GM18861 (cell line): ENCODE results near the gene LPIN1.
A peak's percentile ranks its signal among the peaks of the same experiment; 100 is the strongest.

Experiments used
- ATAC-seq: cut with Tn5 transposase; IDR thresholded peaks from one replicate; pipeline ENCODE4 v1.9.1; 2021; ENCODE audit not compliant: unreplicated experiment

The LPIN1 gene

DNA sequence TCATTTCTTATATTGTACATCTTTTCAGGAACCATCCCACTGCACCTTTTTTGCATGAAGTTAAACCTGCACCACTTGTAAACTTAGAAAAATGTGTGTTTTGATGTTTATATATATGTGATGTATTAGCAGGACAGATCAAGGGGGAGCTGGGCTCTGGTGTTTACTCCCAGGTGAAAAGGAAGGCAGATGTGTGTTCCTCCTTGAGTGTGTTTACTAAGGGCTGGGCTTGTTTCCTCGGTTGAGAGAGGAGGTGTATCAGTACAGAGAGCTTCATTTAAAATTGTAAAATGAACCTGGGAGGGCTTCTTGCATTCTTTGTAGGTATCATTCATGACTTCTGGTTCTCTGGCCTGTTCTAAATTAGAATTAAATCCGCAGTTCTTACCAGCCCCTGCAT, 14.8 kb downstream of the LPIN1 start:
- ATAC-seq: no peak

DNA sequence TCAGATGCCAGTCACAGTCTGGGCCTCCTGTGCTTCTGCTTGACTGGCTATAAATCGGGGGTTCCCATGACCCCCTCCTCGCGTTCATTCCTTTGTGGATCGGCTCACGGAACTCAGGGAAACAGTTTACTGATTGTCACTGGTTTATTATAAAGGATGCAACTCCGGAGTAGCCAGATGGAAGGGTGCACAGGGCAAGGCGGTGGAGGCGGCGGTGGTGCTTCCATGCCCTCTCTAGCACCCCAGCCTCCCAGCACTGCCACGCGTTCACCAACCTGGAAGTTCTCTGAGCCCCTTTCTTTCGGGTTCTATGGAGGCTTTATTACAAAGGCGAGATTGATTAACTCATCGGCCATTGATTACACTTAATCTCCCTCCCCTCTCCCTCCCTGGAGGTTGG, 15.6 kb downstream of the LPIN1 start:
- ATAC-seq: no peak

GRCh38 chr2:11762799-11763461, 16.5 kb downstream of the LPIN1 start:
- ATAC-seq: no peak

DNA sequence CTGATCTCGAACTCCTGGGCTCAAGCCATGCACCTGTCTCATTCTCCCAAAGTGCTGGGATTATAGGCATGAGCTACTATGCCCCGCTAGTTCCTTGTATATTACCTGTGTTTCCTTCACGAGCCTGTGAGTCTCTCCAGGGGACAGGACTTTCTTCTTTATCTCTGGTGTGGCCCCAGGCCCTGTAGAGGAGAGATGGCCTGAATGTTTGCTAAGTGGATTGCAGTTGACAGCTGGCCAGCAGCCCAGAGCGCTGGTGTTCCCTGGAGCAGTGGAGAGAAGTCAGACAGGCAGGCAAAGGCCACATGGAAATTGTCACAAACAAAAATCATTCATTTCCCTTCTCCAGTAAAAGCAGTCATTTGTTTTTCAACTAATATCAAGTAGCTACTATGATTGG, 17.9 kb downstream of the LPIN1 start:
- no peak for ATAC-seq

GRCh38 chr2:11764920-11765319, 18.5 kb downstream of the LPIN1 start:
- ATAC-seq: no peak

GRCh38 chr2:11765501-11765900, 19.1 kb downstream of the LPIN1 start:
- ATAC-seq: no peak

- ATAC-seq: no peak
Measured at GRCh38 chr2:11766016-11766415, 19.6 kb downstream of the LPIN1 start.

DNA sequence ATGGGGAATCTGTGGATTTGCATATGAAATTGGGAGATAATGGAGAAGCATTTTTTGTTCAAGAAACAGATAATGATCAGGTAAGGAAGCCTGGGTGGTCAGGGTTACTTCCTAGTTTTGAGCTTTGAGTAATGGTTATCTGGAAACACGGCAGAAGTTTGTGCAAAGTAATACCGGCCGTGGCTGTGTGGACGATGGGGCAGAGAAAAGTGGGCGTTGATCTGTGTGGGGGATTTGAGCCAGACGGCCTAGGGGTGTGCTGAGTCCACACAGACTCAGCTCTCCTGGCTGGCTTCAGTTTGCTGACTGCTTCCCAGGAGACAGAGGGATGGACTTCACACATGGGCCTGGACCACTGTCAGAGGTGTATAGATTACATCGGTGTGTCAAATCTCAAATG, 21.3 kb downstream of the LPIN1 start:
- ATAC-seq: no peak

GRCh38 chr2:11768946-11769345, 22.5 kb downstream of the LPIN1 start:
- ATAC-seq: no peak

DNA sequence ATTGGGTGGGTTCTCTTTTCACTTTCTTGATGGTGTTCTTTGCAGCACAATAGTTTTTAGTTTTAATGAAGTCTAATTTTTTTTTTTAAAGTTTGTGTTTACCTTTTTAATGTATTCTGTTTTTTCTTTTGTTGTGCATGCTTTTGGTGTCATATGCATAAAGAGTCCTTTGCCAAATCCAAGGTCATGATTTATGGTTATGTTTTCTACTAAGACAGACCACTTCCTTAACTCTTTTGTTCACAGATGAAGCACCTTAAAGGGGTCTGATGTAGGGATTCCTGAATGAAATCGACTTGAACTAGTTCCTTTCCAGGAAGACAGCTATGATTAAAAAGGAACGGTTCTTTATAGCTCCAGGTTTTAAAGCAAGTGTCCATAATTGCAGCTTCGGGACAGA, 23.1 kb downstream of the LPIN1 start:
- no peak for ATAC-seq

DNA sequence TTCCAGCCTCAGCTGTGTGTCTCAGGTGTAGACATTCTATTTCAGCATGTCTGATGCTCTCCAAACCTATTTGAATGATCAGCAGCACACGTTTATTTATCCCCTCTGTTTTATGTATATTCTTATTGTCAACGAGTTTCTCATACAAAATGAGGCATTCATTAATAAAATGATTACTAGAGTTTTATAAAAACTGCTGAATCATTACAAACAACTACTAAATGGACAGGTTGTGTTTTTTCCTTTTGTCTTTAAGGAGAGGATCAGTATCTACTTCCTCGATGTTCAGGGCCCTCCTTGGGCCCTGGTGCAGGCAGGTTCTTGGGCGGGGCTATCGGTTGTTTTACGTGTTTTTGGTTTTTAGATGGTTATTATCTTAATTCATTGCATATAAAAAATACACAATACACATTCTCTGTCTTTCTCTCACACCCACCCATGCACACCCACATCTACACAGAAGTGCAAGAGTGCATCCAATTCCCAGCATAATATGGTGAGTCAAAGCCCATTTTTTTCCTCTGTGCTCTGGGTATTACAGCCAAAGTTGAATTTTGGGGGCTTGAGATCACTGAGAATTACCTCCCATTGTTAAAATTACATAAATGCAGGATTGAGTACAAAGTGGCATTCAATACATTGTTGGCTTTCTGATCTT, 24.2 kb downstream of the LPIN1 start:
- ATAC-seq: no peak

DNA sequence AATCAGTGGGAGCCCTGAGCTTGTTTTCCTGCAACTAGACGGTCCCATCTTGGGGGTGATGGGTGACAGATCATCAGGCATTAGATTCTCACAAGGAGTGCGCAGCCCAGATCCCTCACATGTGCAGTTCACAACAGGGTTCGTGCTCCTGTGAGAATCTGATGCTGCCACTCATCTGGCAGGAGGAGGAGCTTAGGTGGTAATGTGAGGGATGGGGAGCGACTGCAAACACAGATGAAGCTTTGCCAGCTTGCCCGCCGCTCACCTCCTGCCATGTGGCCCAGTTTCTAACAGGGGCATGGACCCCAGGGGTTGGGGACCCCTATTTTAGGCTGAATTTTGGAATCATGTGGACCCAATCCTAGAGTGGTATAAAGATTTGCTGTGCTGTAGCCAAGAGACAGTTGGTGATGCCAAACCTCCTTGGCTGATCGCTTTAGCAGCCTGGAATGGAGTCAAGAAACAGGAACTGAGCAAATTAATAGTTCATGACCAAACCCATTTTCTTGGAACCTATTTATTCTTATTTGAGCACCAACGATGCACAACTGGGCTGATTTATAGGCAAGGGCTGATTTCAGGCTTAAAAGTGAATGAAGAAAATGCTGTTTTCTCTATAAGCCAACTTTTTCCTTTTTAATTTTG, 25.7 kb downstream of the LPIN1 start:
- no peak for ATAC-seq

GRCh38 chr2:11773111-11773510, 26.7 kb downstream of the LPIN1 start:
- ATAC-seq: no peak

GRCh38 chr2:11773747-11774525, 27.5 kb downstream of the LPIN1 start:
- no peak for ATAC-seq

DNA sequence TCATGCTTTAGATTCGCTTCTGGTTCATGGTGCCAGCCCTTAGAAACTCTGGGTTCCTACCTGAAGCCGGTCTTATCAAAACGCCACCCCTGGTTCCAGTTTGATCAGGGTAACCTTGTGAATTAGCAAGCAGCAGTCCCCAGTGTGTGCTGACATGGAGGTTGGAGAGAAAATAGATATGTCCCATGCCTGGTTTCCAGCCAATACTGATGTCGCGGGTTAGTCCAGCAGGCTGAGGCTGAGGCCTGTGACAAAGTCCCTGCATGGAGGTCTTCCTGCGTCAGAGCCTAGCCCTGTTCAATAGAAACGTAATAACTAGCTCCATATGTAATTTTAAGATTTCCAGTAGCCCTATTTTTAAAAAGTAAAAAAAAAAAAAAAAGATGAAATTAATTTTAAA, 28.2 kb downstream of the LPIN1 start:
- ATAC-seq: no peak

- ATAC-seq: peak; percentile 89
Measured at GRCh38 chr2:11775384-11775783, 29.0 kb downstream of the LPIN1 start.

DNA sequence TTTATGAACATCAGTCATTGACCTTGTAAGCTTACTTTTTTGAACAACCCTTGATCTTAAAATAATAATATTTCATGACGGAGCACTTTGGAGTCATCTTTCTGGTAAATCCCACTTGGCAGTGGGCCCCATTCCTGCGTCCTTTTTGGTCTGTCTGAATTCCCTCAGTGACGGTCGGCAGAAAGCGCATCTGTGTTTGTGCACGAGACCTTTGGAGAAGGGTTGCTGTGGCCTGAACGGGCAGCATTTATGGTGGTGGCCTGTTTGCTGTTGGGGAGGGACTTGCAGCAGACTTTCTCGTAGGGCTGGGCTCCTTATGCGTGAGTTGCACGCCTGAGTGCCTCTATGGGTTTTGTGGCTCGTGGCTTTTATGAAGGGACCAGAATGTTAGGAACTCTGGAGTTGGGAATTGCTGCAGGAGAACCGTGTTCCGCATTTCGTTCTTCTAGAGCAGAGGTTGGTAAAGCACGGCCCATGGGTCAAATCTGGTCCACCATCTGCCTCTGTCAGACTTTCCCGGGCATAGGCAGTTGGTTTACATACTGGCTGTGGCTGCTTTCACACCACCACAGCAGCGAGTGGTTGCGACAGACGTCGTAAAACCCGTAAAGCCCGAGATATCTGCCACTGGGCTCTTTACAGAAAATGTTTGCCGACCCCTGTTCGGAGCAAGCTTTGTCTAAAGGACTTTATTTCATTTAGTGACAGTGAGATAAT, 30.8 kb downstream of the LPIN1 start:
- no peak for ATAC-seq

DNA sequence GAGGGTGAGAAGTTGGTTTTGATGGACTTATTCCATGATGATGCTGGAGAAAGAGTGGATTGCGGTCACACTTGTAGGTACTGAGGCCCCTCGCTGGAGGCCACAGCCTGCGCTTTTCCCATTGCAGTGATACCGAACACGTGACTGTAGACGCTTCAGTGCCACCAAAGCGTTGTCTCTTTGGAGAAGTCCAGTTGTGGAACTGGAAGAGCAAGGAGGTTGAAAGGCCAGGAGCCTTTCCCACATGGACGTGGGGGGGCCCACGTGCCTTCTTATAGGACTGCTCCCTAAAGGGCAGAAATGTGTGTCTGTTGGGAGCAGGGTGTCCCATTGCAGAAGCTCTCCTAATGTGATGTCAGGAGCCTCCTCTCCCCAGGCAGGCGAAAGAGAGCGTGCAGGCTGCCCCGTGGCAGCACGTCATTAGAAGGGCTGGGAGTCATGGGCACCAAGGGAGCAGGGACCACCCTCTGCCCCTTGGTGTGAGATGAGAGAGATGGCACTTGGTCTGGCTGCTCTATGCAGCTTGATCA, 31.5 kb downstream of the LPIN1 start:
- ATAC-seq: no peak

DNA sequence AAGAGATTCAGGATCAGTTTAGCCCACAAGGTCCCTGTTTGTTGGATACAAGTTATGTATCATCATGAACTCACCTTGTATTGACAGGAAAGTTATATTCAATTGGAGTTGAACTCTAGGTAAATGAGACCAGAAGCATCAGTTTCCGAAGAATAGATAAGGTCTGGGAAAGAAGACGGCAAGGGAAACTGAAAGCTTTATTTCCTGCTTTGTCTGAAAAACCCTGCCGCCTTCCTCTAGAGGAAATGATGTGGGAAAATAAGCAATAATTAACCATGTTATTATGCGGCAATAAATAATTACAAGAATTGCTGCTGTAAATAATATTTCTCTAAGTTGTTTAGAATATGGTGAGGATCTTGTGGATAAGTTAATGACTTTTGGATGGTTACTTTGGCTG, 32.0 kb downstream of the LPIN1 start:
- ATAC-seq: no peak

GRCh38 chr2:11778923-11779757, 32.7 kb downstream of the LPIN1 start:
- ATAC-seq: peak; percentile 79
